CD4-positive, alpha-beta T cell (primary cell): ENCODE results near the gene PRRT1. TPM values are rescaled to one million over a fixed set of nuclear protein-coding genes. Genes with fewer than 3 reads are reported as not detected.

ENCODE experiments used
- ATAC-seq: fragments of 200-7000 bp; cut with Tn5 transposase; one replicate; pipeline ENCODE4 v1.10.0; 2022; ENCODE audit warnings: mild to moderate bottlenecking; ENCODE audit not compliant: poor library complexity
- CTCF ChIA-PET: fragments of 350-600 bp; sonication (Branson Sonifier 250); formaldehyde crosslinking; loops from one replicate; lab custom pipeline; 2021; ENCODE audit warnings: antibody characterized with exemption, inconsistent platforms; lab: Charles Lee
- POLR2A ChIA-PET: fragments of 350-600 bp; sonication (Branson Sonifier 250); formaldehyde crosslinking; loops from one replicate; lab custom pipeline; 2021; ENCODE audit warnings: antibody characterized with exemption, inconsistent platforms; lab: Charles Lee
- DNase-seq, 14 experiments: peaks; one replicate each; pipeline ENCODE4 v3.0.0-alpha.2; 2013 to 2020; ENCODE audit warnings: mixed read lengths in 2 of 14
- H3K27ac ChIP-seq, 2 donors: one replicate each; pipeline versions ENCODE4 v1.5.1 to v1.7.0; 2013; ENCODE audit warnings: low read length in 2 of 2, low read depth in 1 of 2, mild to moderate bottlenecking in 1 of 2
- H3K27me3 ChIP-seq, 2 experiments: 1 replicate in 1 of 2; 2 replicates in 1 of 2; pipeline versions ENCODE4 v1.6.1 to v1.7.0; 2013; ENCODE audit warnings: low read length in 2 of 2, control low read depth in 1 of 2, mild to moderate bottlenecking in 1 of 2, moderate library complexity in 1 of 2; ENCODE audit not compliant: insufficient read depth in 2 of 2, control insufficient read depth in 1 of 2
- H3K36me3 ChIP-seq: one replicate; pipeline ENCODE4 v1.6.1; 2013; ENCODE audit warnings: low read length, control low read depth; ENCODE audit not compliant: insufficient read depth
- H3K4me1 ChIP-seq: one replicate; pipeline ENCODE4 v1.6.1; 2013; ENCODE audit warnings: low read length, control low read depth; ENCODE audit not compliant: insufficient read depth
- H3K4me3 ChIP-seq: one replicate; pipeline ENCODE4 v1.5.1; 2013; ENCODE audit warnings: mild to moderate bottlenecking, low read length, moderate library complexity
- H3K9me3 ChIP-seq, 2 experiments: 1 replicate in 1 of 2; 2 replicates in 1 of 2; pipeline versions ENCODE4 v1.6.1 to v1.7.0; 2013; ENCODE audit warnings: low read length in 2 of 2, mild to moderate bottlenecking in 2 of 2, control low read depth in 1 of 2, moderate library complexity in 1 of 2; ENCODE audit not compliant: control insufficient read depth in 1 of 2, insufficient read depth in 1 of 2
- H3K27ac Mint-ChIP-seq: one replicate; pipeline ENCODE4 v1.8.0; 2020; ENCODE audit warnings: mixed read lengths
- H3K27me3 Mint-ChIP-seq: one replicate; pipeline ENCODE4 v1.8.0; 2021; ENCODE audit warnings: mixed read lengths
- H3K36me3 Mint-ChIP-seq: one replicate; pipeline ENCODE4 v1.8.0; 2021; ENCODE audit warnings: low read depth, mixed read lengths
- H3K4me1 Mint-ChIP-seq: one replicate; pipeline ENCODE4 v1.8.0; 2021; ENCODE audit warnings: low read depth, mixed read lengths
- H3K4me3 Mint-ChIP-seq: one replicate; pipeline ENCODE4 v1.8.0; 2020; ENCODE audit warnings: mild to moderate bottlenecking, mixed read lengths
- H3K9me3 Mint-ChIP-seq: one replicate; pipeline ENCODE4 v1.8.0; 2020; ENCODE audit warnings: mixed read lengths
- CTCF ChIP-seq: fragments of 200-600 bp; IDR thresholded peaks from one replicate; pipeline ENCODE4 v1.8.0; 2022; ENCODE audit warnings: antibody characterized with exemption, mild to moderate bottlenecking
- intact Hi-C, 2 experiments: fragments of 100-400 bp; cut with DNase I in 1 of 2; cut with micrococcal nuclease in 1 of 2; formaldehyde crosslinking; loops; one replicate each; pipeline versions ENCODE4 v1.15.1 to v1.9.0; 2023 to 2025; cut with DNase I, micrococcal nuclease
- total RNA-seq, 174 experiments: library from RNA in 2 of 174; stranded (reverse) in 2 of 174; gene quantifications; one replicate each; pipeline ENCODE4 v1.2.3 and lab custom pipeline; 2021 to 2026

Gene PRRT1
- total RNA-seq, 2 experiments from 2014 or later = 2.6 to 3.2 TPM

- peak within 1 kb of the TSS; percentile 96 for H3K27ac Mint-ChIP-seq
- H3K36me3 Mint-ChIP-seq = peaks cover 57% of the 10 kb centered on the region
- Histone ChIP-seq H3K27ac (peak within 1 kb of the TSS; percentile 93), H3K36me3 (peaks cover 22% of the 10 kb centered on the region), H3K4me1 (peaks cover 71% of the 10 kb centered on the region), H3K4me3 (peak within 1 kb of the TSS; percentile 96), H3K27me3 (no peaks in the 10 kb centered on the region), H3K9me3 (no peaks in the 10 kb centered on the region)
- no peaks in the 10 kb centered on the region for H3K9me3 Mint-ChIP-seq
- TF ChIP-seq CTCF = no peak
- ATAC-seq (peak; percentile 10), DNase-seq (peak in 13 of 14 experiments; percentile 36 to 83 (median 62))
- ChIA-PET POLR2A (interaction anchor here (0.5 to 12.1 kb wide), 16 partner anchors 12 to 1577 kb away, joined by 3 to 242 read pairs (median 4); partner anchors contain the start of genes AGPAT1, ATF6B, DXO and EGFL8), CTCF (no interaction called here)
- peaks cover 65% of the 10 kb centered on the region for H3K4me1 Mint-ChIP-seq
- peak within 1 kb of the TSS; percentile 99 for H3K4me3 Mint-ChIP-seq
- intact Hi-C loops = loop anchor here (2.0 to 10.0 kb wide), 5 partner anchors 45 to 1978 kb away; partner anchors contain the start of genes C6orf47 (in 1 of the 2), CSNK2B (in 1 of the 2), EHMT2 (in 1 of the 2) and GPANK1 (in 1 of the 2)
- H3K27me3 Mint-ChIP-seq = no peaks in the 10 kb centered on the region
Measured at GRCh38 chr6:32192608-32193039, 40.9 kb upstream of the PRRT1 start, which contains the start of gene GPSM3. Gene GPSM3 (minus strand): TSS chr6:32192643. CDS start chr6:32192513, 130 bp downstream.

- Histone ChIP-seq H3K27ac (peak overlapping the region; percentile 93), H3K36me3 (peaks cover 29% of the 10 kb centered on the region), H3K27me3 (no peaks in the 10 kb centered on the region), H3K9me3 (no peaks in the 10 kb centered on the region), H3K4me3 (peak overlapping the region; percentile 96), H3K4me1 (peaks cover 74% of the 10 kb centered on the region)
- intact Hi-C loops = loop anchor here (1.0 to 10.0 kb wide), 6 partner anchors 16 to 1977 kb away; partner anchors contain the start of genes AGPAT1 (in 1 of the 2), C6orf47 (in 1 of the 2), CSNK2B (in 1 of the 2) and EHMT2 (in 1 of the 2)
- peak in 3 of 14 experiments; percentile 51 to 70 (median 62) for DNase-seq
- no peak for TF ChIP-seq CTCF
- ChIA-PET CTCF (no interaction called here), POLR2A (interaction anchor here (0.5 to 12.1 kb wide), 15 partner anchors 13 to 1576 kb away, joined by 3 to 242 read pairs (median 5); partner anchors contain the start of genes AGPAT1, ATF6B, DXO and EGFL8)
- Mint-ChIP-seq H3K4me1 (peaks cover 70% of the 10 kb centered on the region), H3K36me3 (peaks cover 63% of the 10 kb centered on the region), H3K27me3 (no peaks in the 10 kb centered on the region), H3K27ac (peak overlapping the region; percentile 96), H3K4me3 (peak overlapping the region; percentile 99), H3K9me3 (no peaks in the 10 kb centered on the region)
- no peak for ATAC-seq
Measured at GRCh38 chr6:32191696-32192607, 40.2 kb upstream of the PRRT1 start.
